ENCODE results near the gene OR10H3. TPM values are rescaled to one million over a fixed set of nuclear protein-coding genes. Genes with fewer than 3 reads are reported as not detected.
A peak's percentile ranks its signal among the peaks of the same experiment; 100 is the strongest.
"Not testable (repeated sequence)": the region's sequence is repeated elsewhere in the genome, so short reads cannot be mapped to it uniquely, and the experiment has no call there.

Gene OR10H3, protein sequence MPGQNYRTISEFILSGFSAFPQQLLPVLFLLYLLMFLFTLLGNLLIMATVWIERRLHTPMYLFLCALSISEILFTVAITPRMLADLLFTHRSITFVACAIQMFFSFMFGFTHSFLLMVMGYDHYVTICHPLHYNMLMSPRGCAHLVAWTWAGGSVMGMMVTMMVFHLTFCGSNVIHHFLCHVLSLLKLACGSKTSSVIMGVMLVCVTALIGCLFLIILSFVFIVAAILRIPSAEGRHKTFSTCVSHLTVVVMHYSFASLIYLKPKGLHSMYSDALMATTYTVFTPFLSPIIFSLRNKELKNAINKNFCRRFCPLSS
- not detected in 2 replicates for total RNA-seq (2014; rRNA removed; shearing (Covaris generic))

- no peak for DNase-seq (ENCODE audit: low spot score)
Observed at GRCh38 chr19:15737722-15738121, at the start of gene OR10H3. Gene OR10H3, plus strand, starts transcription at chr19:15737985. Its CDS starts 3,408 bp downstream, at chr19:15741393.

- no peak for DNase-seq (ENCODE audit: low spot score)
Observed at GRCh38 chr19:15696654-15697194, 41.1 kb upstream of the OR10H3 start.

DNA sequence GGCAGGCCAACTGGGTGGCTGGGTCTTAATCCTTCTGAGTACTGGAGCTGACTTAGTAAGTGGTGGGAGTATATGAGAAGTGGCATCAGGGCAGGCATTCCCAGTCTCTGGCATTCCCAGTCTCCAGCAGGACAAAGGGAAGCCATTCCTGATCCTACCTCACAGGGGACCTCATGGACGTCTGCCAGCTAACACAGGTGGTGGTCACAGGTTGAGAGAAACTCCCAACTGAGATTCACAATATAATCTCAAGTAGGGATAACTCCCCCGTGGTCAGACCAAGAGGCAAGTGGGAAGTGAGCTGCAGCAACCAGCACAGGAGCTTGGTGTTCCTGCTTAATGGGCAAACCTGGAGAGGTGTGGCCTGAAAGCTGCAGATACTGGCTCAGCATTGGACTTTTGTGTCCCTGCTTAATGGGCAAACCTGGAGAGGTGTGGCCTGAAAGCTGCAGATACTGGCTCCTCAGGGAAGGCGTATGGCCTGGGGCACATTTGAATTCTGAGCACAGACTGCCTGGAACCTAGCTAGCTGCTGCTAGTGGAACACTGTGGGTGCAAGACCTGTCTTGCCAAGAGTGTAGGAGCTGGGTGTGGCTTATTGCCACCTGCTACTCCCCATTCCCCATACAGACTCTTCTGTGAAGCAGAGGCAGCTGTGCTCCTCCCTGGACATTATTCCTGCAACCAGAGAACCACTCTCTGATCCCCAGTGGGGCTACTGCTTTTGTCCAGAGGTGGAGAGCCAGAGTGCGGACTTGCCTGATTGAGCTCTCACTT lies 35.8 kb upstream of the OR10H3 start:
- DNase-seq (ENCODE audit: low spot score), result peak; percentile 4

- peak; percentile 79 for DNase-seq (ENCODE audit: low spot score)
Observed at GRCh38 chr19:15702534-15702930, 35.3 kb upstream of the OR10H3 start.

GRCh38 chr19:15714638-15715037 lies 23.1 kb upstream of the OR10H3 start:
- DNase-seq (ENCODE audit: low spot score), result no peak

GRCh38 chr19:15715642-15716041 lies 22.1 kb upstream of the OR10H3 start:
- no peak for DNase-seq (ENCODE audit: low spot score)

DNA sequence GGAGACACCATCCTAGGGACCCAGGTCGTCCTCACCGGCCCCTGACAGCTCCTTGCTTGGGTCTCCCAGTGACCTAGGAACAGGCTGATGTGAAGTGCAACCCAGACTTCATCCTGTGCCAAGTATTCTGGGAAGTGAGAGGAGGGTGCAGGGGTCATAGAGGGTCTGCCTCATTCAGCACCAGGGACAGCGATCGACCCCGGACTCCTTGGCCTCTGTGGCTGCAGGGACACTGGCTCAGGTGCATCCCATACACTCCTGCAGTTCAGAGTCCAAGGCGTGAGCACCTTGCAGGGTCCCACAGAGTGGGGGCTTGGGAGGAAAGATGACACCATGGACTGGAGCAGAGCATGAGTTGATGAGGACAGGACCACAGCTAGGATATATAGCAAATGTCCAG lies 20.0 kb upstream of the OR10H3 start:
- DNase-seq (ENCODE audit: low spot score), result no peak

DNA sequence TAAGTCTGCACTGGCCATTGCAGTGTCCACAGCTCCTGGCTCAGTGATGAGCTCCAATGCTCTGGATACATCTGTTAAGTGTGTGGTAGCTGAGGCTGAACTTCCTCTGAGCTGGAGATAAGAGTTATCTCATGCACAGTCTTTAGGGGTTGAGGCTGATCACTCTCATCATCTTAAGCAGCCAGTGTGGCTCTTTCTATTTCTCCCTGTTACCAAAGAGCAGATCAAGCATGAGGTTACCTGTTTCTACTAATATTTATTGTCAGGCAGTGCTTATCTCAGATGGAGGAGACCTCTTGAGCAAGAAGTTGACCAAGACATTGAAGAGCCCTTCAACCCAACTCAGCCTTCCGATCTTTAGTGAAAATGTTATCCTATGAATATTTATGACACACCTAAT lies 16.5 kb upstream of the OR10H3 start:
- no peak for DNase-seq (ENCODE audit: low spot score)

DNA sequence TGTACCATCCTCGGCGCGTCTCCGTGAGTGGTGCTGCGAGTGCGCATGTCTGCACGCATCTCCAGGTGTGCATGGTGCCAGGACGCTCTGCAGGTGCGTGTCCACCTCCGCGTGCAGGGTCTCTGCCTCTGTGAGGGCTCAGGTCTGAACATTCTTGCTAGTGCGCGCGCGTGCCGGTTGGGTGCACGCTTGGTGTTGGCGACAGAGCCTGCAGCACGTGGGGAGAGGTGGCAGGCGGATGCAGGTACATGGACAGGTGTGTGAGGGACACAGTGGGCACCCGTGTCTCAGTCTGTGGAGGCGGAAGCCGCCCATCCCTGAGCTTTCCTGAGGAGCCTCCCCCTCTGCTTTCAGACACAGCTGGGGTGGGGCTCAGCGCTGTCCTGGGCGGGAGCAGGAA lies 14.8 kb upstream of the OR10H3 start:
- DNase-seq (ENCODE audit: low spot score), result no peak

DNA sequence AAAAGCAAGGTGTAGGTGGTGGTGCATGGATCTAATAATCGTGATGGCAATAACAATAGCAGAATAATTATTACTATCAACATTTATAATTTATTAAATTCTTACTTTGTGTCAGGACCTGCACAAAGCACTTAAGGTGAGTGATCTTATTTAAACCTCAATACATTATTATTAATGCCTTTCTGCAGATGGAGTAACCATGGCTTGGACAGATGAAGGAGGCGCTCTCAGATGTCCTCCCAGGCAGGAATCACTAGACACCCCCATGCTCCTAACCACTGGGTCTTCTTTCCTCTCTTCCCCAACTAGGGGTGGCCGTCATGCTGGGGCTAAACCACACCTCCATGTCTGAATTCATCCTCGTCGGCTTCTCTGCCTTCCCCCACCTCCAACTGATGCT lies 10.1 kb upstream of the OR10H3 start, which contains the start of gene OR10H2:
Gene OR10H2, plus strand, starts transcription at position 301 of the 400 bp plus-strand sequence. Its CDS starts 20 bp downstream, at position 321.
- no peak for DNase-seq (ENCODE audit: low spot score)

DNA sequence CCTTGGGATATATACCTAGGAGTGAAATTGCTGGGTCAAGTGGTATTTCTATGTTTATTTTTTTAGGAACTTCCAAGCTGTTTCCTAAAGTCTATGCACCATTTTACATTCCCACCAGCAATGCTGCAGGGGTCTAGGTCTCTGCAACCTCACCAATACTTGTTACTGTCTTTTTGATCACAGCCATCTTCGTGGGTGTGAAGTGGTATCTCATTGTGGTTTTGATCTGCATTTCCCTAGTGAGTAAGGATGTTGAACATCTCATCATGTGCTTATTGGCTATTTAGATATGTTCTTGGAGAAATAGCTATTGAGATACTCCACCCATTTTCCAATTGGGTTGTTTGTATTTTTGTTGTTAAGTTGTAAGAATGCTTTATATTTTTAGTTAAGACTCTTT lies 7.2 kb upstream of the OR10H3 start:
- DNase-seq (ENCODE audit: low spot score), result no peak

GRCh38 chr19:15732388-15732787 lies 5.4 kb upstream of the OR10H3 start:
- DNase-seq (ENCODE audit: low spot score), result no peak

GRCh38 chr19:15733895-15734294 lies 3.9 kb upstream of the OR10H3 start:
- DNase-seq (ENCODE audit: low spot score), result no peak

- no peak for DNase-seq (ENCODE audit: low spot score)
Observed at GRCh38 chr19:15740785-15741184, 3.0 kb downstream of the OR10H3 start.

DNA sequence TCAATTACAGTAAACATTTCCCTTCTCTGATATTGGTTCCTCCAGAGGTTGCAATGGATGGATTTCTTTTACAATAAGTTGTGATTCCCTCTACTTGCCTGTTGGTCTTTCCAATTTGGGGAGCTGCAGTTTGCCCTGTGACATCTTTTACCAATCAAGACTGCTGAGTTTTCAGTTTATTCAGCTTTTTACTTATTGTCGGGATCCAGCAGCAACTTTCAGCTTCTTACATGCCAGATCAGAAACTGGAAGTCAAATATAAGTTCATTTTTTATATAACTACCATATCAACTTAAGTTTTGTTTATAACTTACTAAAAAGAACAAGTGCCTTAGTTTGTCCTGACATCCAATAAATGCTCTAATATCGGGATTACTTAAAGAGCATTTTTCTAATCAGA lies 10.5 kb downstream of the OR10H3 start:
- no peak for DNase-seq (ENCODE audit: low spot score)

- no peak for DNase-seq (ENCODE audit: low spot score)
Observed at GRCh38 chr19:15758379-15758778, 20.6 kb downstream of the OR10H3 start.

GRCh38 chr19:15759962-15760565 lies 22.3 kb downstream of the OR10H3 start:
- DNase-seq (ENCODE audit: low spot score), result peak; percentile 10

- no peak for DNase-seq (ENCODE audit: low spot score)
Observed at GRCh38 chr19:15769586-15769985, 31.8 kb downstream of the OR10H3 start.

GRCh38 chr19:15774159-15774558 lies 36.4 kb downstream of the OR10H3 start:
- not testable (repeated sequence) for DNase-seq (ENCODE audit: low spot score)

DNA sequence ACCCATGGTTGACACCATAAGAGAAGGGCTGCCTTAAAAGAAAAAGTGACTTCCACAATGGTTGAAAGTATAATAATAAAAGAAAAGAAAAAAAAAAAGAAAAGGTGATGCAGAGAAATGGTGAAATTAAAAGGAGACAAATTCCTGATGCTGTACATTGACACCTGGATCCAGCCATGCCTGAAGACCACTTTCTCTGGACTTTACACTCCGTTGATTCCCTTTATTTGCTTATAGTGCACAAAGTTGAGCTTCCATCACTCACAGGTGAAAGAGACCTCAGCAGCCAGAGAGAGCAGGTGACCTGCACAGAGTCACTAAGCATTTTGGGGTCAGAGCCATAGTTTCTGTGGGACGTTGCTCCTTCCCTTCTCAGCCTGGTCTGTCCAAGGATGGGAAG lies 37.5 kb downstream of the OR10H3 start:
- no peak for DNase-seq (ENCODE audit: low spot score)

GRCh38 chr19:15776264-15776663 lies 38.5 kb downstream of the OR10H3 start:
- no peak for DNase-seq (ENCODE audit: low spot score)

Data from HT-29 (cell line).